WI38 (cell line): ENCODE results near the gene CEMIP.

Source experiments
- H3K4me3 ChIP-seq: 2 replicates; pipeline ENCODE4 v1.5.1; 2011; ENCODE audit warnings: low read depth, mild to moderate bottlenecking, control low read depth, low read length
- CTCF ChIP-seq: IDR thresholded peaks from 2 replicates; pipeline ENCODE4 v1.5.1; 2012; ENCODE audit warnings: low read depth, mild to moderate bottlenecking, control low read depth, low read length

Gene CEMIP

DNA sequence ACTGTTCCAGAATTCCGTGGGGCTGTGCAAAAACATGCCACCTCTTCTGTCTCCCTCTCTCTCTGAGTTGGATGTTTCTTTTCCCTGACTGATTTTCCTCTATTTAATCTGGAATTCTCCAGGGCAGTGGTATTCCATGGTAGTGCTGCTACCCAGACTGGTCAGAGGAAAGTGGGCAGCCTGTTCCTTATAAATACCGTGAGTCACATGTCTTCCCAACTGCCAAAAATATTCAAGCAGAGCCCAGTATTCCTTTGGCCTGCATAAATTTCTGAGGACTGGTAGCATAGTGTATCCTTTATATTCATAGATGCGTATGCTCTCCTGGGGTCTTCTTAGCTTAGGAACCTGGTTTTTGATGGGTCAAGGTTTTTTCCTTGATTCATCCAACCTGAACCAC is 40.9 kb downstream of the CEMIP start:
- H3K4me3 ChIP-seq: no peak overlapping the region
- no peak for TF ChIP-seq CTCF

DNA sequence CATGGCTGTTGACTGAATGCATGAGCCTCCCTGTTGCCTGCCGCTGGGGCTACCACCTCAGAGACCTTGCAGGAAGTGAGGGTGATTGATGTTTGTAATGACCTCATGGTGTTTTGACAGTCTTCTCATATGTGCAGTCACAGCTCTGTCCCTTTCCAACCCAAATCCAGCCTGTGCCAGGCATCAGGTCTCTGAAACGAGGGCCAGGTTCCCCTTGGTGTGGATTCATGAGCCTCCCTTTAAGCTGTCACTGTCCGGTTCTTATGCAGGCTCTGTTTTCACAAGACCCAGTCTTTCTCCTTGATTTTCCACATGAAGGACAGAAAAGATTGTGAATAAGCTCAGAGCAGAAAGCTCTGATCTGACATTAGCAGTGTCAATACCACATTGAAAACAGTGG is 43.1 kb downstream of the CEMIP start:
- TF ChIP-seq CTCF: no peak
- no peak overlapping the region for H3K4me3 ChIP-seq

GRCh38 chr15:80822676-80823075 is 43.5 kb downstream of the CEMIP start:
- no peak overlapping the region for H3K4me3 ChIP-seq
- no peak for TF ChIP-seq CTCF

- no peak for TF ChIP-seq CTCF
Observed at GRCh38 chr15:80823120-80823519, 44.0 kb downstream of the CEMIP start.

GRCh38 chr15:80823995-80824394 is 44.8 kb downstream of the CEMIP start:
- TF ChIP-seq CTCF: no peak

More at GRCh38 chr15:80823120-80823519, 44.0 kb downstream of the CEMIP start:
- H3K4me3 ChIP-seq: no peak overlapping the region

DNA sequence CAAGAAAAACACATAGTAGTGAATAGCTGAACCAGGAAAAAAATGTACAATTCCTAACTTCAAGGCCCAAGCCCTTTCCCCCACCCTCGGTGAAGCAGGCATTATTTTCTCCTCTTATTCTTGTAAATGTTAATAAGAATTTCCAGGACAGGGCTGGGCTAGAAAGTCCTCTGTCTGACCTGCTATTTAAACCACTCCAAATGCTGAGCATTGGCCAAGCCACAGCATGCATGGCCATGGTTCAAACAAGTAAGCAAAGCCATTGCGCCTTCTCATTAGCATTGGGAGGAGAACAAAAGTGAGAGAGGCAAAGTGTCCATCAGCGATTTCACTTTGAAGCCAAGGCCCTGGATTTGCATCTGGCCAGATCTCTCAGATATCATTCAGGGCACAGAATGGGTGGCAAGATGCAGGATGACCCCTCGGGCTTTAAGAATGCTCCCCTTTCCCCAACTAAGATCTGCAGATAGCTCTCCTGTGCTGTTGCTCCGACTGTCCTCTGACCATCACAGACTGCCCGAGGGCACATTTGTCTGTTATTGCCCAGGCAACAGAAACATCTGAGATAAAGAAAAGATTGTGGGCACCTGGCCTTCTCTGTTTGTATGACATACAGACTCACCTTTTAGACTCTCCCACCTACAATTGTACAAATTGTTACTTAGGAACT is 46.3 kb downstream of the CEMIP start:
- no peak for TF ChIP-seq CTCF
- no peak overlapping the region for H3K4me3 ChIP-seq

More at GRCh38 chr15:80823995-80824394, 44.8 kb downstream of the CEMIP start:
- no peak overlapping the region for H3K4me3 ChIP-seq

DNA sequence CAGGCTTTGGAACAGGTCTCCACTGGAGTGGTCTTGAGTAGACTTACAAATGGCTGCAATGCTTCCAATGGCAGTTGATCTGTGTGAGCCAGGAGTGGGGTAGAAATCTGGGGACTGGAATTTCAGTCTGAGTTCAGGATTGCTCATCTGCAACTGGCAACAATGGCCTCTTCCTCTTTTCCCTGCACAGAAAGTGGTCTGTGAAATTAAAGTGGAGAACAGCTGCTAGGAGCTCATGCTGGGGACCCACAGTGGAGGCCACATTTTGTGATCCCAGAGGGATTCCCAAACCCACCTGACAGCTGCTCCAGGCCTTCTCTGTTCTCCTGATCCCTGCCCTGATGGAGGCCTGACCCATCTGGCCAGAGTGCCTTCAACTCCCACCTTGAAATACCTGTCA is 49.6 kb downstream of the CEMIP start:
- TF ChIP-seq CTCF: no peak
- no peak overlapping the region for H3K4me3 ChIP-seq
